GM12892 (cell line): ENCODE measurements around the gene LY6G6F.

Source experiments
- DNase-seq: peaks from one replicate; pipeline ENCODE4 v3.0.0; 2011; ENCODE audit not compliant: insufficient read length
- FAIRE-seq: peaks from 2 replicates; lab custom pipeline; 2011; peaks lifted over from hg19 to GRCh38; lab: Jason Lieb, UNC
- POLR2A ChIP-seq: IDR thresholded peaks from 2 replicates; pipeline ENCODE4 v1.6.1; 2011; ENCODE audit warnings: low read depth, low read length, control low read depth
- POLR2AphosphoS5 ChIP-seq: IDR thresholded peaks from 2 replicates; pipeline ENCODE4 v1.6.1; 2011; ENCODE audit warnings: low read depth, low read length, control low read depth
- TAF1 ChIP-seq: IDR thresholded peaks from 2 replicates; pipeline ENCODE4 v1.6.1; 2011; ENCODE audit warnings: low read depth, mild to moderate bottlenecking, control low read depth, low read length, borderline replicate concordance

The LY6G6F gene

DNA sequence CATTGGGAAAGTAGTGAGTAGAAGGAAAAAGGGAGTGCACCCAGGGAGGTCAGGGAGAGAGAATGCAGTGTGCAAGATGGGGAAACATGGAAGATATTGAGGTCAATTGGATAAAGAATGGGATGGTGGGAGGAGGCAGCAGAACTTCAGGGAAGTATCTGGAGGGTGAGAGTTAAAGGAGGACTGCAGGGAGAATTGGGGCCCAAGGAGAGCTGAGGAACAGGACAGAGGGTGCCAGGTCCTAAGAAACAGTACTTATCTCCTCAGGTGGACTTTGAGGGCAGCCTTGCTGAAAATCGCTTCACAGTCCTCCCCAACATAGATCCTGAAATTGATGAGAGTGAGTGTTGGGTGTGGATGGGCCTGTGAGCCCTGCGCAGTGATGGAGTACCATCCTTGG, 51.6 kb downstream of the LY6G6F start:
- FAIRE-seq (no peak), DNase-seq (no peak)
- TF ChIP-seq TAF1 (no peak), POLR2AphosphoS5 (no peak), POLR2A (no peak)
